Keratinocyte (primary cell): ENCODE measurements around the gene TMEM238L. TPM values are rescaled to one million over a fixed set of nuclear protein-coding genes. Genes with fewer than 3 reads are reported as not detected.

ENCODE experiments used
- DNase-seq: peaks from one replicate; pipeline ENCODE4 v3.0.0-alpha.2; 2011; ENCODE audit warnings: low read depth, missing footprints, low spot score
- FAIRE-seq: peaks from 2 replicates; lab custom pipeline; 2011; peaks lifted over from hg19 to GRCh38; lab: Jason Lieb, UNC
- H2AFZ ChIP-seq: 2 replicates; pipeline ENCODE4 v1.6.0; 2012; ENCODE audit warnings: low read length, control low read depth, inconsistent platforms; ENCODE audit not compliant: control insufficient read depth
- H3K27ac ChIP-seq: 2 replicates; pipeline ENCODE4 v1.5.1; 2011; ENCODE audit warnings: low read length; ENCODE audit not compliant: control insufficient read depth, insufficient read depth
- H3K27me3 ChIP-seq: 3 replicates; pipeline ENCODE4 v1.6.0; 2011; ENCODE audit warnings: low read length; ENCODE audit not compliant: control insufficient read depth, insufficient read depth; ENCODE audit errors: extremely low read depth
- H3K36me3 ChIP-seq, 2 experiments: 2 replicates in 1 of 2; 3 replicates in 1 of 2; pipeline ENCODE4 v1.5.1; 2011; ENCODE audit warnings: low read length in 2 of 2, mild to moderate bottlenecking in 1 of 2; ENCODE audit not compliant: control insufficient read depth in 2 of 2, insufficient read depth in 2 of 2; ENCODE audit errors: extremely low read depth in 1 of 2
- H3K4me1 ChIP-seq: 3 replicates; pipeline ENCODE4 v1.5.1; 2011; ENCODE audit warnings: low read length; ENCODE audit not compliant: control insufficient read depth, insufficient read depth; ENCODE audit errors: extremely low read depth
- H3K4me2 ChIP-seq: 3 replicates; pipeline ENCODE4 v1.6.0; 2011; ENCODE audit warnings: low read depth, low read length; ENCODE audit not compliant: control insufficient read depth, insufficient read depth; ENCODE audit errors: extremely low read depth
- H3K4me3 ChIP-seq, 3 experiments: fragments of 200-600 bp in 1 of 3; sonication (generic) in 1 of 3; 2 replicates in 2 of 3; 3 replicates in 1 of 3; pipeline ENCODE4 v1.5.1; 2011 to 2016; ENCODE audit warnings: low read length in 3 of 3, mild to moderate bottlenecking in 3 of 3, control low read depth in 2 of 3, inconsistent platforms in 1 of 3, low read depth in 1 of 3, mixed read lengths in 1 of 3, mixed run types in 1 of 3, moderate library complexity in 1 of 3; ENCODE audit not compliant: control insufficient read depth in 2 of 3, insufficient read depth in 2 of 3; ENCODE audit errors: extremely low read depth in 1 of 3
- H3K79me2 ChIP-seq: 2 replicates; pipeline ENCODE4 v1.6.0; 2012; ENCODE audit warnings: low read length; ENCODE audit not compliant: control insufficient read depth, insufficient read depth
- H3K9ac ChIP-seq: 3 replicates; pipeline ENCODE4 v1.6.0; 2011; ENCODE audit warnings: low read length; ENCODE audit not compliant: control insufficient read depth, insufficient read depth; ENCODE audit errors: extremely low read depth
- H3K9me1 ChIP-seq: 3 replicates; pipeline ENCODE4 v1.6.0; 2011; ENCODE audit warnings: low read length; ENCODE audit not compliant: control insufficient read depth, insufficient read depth; ENCODE audit errors: extremely low read depth
- H3K9me3 ChIP-seq: 2 replicates; pipeline ENCODE4 v1.5.1; 2012; ENCODE audit warnings: low read depth, low read length; ENCODE audit not compliant: control insufficient read depth
- H4K20me1 ChIP-seq: 3 replicates; pipeline ENCODE4 v1.6.0; 2011; ENCODE audit warnings: low read length; ENCODE audit not compliant: control insufficient read depth, insufficient read depth; ENCODE audit errors: extremely low read depth
- CTCF ChIP-seq, 3 experiments: IDR thresholded peaks in 1 of 3; conservative IDR thresholded peaks in 1 of 3; optimal IDR thresholded peaks in 1 of 3; 2 replicates in 2 of 3; 3 replicates in 1 of 3; pipeline versions ENCODE3 to v1.5.1; 2011; ENCODE audit warnings: low read length in 3 of 3, mild to moderate bottlenecking in 3 of 3, moderate library complexity in 2 of 3, control low read depth in 1 of 3, inconsistent platforms in 1 of 3; ENCODE audit not compliant: insufficient read depth in 2 of 3; ENCODE audit errors: extremely low read depth in 1 of 3
- EZH2 ChIP-seq: IDR thresholded peaks from one replicate; pipeline ENCODE4 v1.6.1; 2012; ENCODE audit warnings: inconsistent platforms, mild to moderate bottlenecking, low read length, moderate library complexity
- dilution Hi-C: fragments of 300-500 bp; cut with MboI; formaldehyde crosslinking; loops from one replicate; pipeline ENCODE4 v1.7.0; 2020; ENCODE audit warnings: low sequenced_read_pairs; ENCODE audit not compliant: extremely low pct_ligation_motif_present
- polyA plus RNA-seq, 5 experiments: library from polyadenylated mRNA; depleted of rRNA in 3 of 5; stranded (reverse) in 3 of 5; stranded (forward) in 1 of 5; unstranded in 1 of 5; fragments of >200 nt; gene quantifications; 1 replicate in 1 of 5; 2 replicates in 3 of 5; 3 replicates in 1 of 5; pipeline versions ENCODE4 v1.2.1 to v1.2.3, GENCODE V29; 2011 to 2012; ENCODE audit warnings: missing spikeins in 2 of 5, low read depth in 1 of 5, low replicate concordance in 1 of 5

The TMEM238L gene
- polyA plus RNA-seq, 1 donor (not counting 4 experiments of a cell fraction or from before 2014, with no cell fraction given): not detected

GRCh38 chr17:10779609-10780008 is 24.3 kb downstream of the TMEM238L start:
- H3K4me3 ChIP-seq: no peak overlapping the region
- dilution Hi-C loops: no loop called here
- DNase-seq (no peak), FAIRE-seq (no peak)
- H2AFZ ChIP-seq: no peak overlapping the region
- H3K9ac ChIP-seq: no peak overlapping the region
- no peaks in the 10 kb centered on the region for H3K36me3 ChIP-seq
- H3K79me2 ChIP-seq: no peaks in the 10 kb centered on the region
- no peaks in the 10 kb centered on the region for H3K9me3 ChIP-seq
- H3K27ac ChIP-seq: no peak overlapping the region
- H4K20me1 ChIP-seq: no peaks in the 10 kb centered on the region
- H3K9me1 ChIP-seq: no peaks in the 10 kb centered on the region
- no peaks in the 10 kb centered on the region for H3K4me1 ChIP-seq
- no peak overlapping the region for H3K4me2 ChIP-seq
- H3K27me3 ChIP-seq: no peaks in the 10 kb centered on the region
- no peak for TF ChIP-seq CTCF (optimal IDR thresholded peaks at IDR 0.05 in 1 of 3, IDR thresholded peaks at IDR 0.05 in 1 of 3, conservative IDR thresholded peaks at IDR 0.05 in 1 of 3; ENCODE audit: extremely low read depth in 1 of 3, insufficient read depth in 2 of 3, low read length in 3 of 3)
- TF ChIP-seq EZH2: no peak

- H3K27ac ChIP-seq: no peak overlapping the region
- FAIRE-seq: no peak
Measured at GRCh38 chr17:10777890-10778289, 26.0 kb downstream of the TMEM238L start.

More at GRCh38 chr17:10777890-10778289, 26.0 kb downstream of the TMEM238L start:
- no peaks in the 10 kb centered on the region for H3K4me1 ChIP-seq
- dilution Hi-C loops: no loop called here
- DNase-seq: no peak
- no peak overlapping the region for H3K4me2 ChIP-seq
- H3K27me3 ChIP-seq: no peaks in the 10 kb centered on the region
- no peak overlapping the region for H3K4me3 ChIP-seq
- H3K36me3 ChIP-seq: no peaks in the 10 kb centered on the region
- H3K9me3 ChIP-seq: no peaks in the 10 kb centered on the region
- no peaks in the 10 kb centered on the region for H3K9me1 ChIP-seq
- H3K9ac ChIP-seq: no peak overlapping the region
- no peaks in the 10 kb centered on the region for H4K20me1 ChIP-seq
- H3K79me2 ChIP-seq: no peaks in the 10 kb centered on the region
- no peak overlapping the region for H2AFZ ChIP-seq
- TF ChIP-seq CTCF (optimal IDR thresholded peaks at IDR 0.05 in 1 of 3, IDR thresholded peaks at IDR 0.05 in 1 of 3, conservative IDR thresholded peaks at IDR 0.05 in 1 of 3; ENCODE audit: extremely low read depth in 1 of 3, insufficient read depth in 2 of 3, low read length in 3 of 3) (no peak), EZH2 (no peak)
